ENCODE results near the gene PPME1.

DNA sequence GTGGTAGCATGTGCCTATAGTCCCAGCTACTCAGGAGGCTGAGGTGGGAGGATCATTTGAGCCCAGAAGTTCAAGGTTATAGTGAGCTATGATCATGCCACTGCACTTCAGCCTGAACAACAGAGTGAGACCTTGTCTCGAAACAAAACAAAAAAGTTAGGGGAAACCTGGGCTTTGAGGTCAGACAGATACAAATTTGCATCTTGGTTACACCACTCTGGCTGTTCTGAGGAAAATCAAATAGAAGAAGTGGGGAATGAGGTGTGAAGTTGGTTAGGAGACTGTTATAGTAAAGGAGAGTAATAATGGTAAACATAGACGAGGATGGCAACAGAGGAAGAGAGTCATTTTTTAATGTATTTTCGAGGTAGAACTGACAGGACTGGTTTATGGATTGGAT is 62.6 kb downstream of the PPME1 start:
- TF ChIP-seq, protein P1, sequence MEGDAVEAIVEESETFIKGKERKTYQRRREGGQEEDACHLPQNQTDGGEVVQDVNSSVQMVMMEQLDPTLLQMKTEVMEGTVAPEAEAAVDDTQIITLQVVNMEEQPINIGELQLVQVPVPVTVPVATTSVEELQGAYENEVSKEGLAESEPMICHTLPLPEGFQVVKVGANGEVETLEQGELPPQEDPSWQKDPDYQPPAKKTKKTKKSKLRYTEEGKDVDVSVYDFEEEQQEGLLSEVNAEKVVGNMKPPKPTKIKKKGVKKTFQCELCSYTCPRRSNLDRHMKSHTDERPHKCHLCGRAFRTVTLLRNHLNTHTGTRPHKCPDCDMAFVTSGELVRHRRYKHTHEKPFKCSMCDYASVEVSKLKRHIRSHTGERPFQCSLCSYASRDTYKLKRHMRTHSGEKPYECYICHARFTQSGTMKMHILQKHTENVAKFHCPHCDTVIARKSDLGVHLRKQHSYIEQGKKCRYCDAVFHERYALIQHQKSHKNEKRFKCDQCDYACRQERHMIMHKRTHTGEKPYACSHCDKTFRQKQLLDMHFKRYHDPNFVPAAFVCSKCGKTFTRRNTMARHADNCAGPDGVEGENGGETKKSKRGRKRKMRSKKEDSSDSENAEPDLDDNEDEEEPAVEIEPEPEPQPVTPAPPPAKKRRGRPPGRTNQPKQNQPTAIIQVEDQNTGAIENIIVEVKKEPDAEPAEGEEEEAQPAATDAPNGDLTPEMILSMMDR (IDR thresholded peaks at IDR 0.05) = no peak
- no peak for TF ChIP-seq EZH2 (IDR thresholded peaks at IDR 0.05; ENCODE audit: borderline replicate concordance, insufficient read depth, low read depth, low read length, poor library complexity, severe bottlenecking)

All from B cell (primary cell).